ENCODE data around the gene INPP4A.

Gene INPP4A

DNA sequence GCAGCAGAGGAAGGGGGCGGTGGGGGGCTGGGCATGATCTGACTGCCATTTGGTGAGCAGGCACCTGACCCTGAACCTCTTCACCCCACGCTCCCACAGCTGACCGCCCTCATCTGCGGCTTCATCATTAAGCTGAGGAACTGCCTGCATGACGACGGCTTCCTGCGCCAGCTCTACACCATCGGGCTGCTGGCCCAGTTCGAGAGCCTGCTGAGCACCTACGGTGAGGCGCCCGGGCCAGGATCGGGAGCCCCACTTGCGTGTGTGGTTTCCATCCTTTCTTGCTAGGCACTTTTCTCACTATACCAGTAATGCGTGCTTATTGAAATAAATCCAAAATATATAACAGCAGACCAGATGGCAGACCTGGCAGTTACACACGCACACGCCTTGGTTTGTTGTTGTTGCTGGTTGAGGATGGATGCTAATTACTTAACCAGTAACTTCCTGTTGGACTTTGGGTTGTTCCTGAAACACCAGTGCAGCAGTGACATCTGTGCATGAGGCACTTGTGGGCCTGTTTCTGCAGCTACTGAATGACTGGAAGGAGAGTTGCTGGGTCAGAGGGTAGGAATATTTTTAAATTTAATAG lies 120.0 kb downstream of the INPP4A start:
- DNase-seq (ENCODE audit: low read depth): no peak

DNA sequence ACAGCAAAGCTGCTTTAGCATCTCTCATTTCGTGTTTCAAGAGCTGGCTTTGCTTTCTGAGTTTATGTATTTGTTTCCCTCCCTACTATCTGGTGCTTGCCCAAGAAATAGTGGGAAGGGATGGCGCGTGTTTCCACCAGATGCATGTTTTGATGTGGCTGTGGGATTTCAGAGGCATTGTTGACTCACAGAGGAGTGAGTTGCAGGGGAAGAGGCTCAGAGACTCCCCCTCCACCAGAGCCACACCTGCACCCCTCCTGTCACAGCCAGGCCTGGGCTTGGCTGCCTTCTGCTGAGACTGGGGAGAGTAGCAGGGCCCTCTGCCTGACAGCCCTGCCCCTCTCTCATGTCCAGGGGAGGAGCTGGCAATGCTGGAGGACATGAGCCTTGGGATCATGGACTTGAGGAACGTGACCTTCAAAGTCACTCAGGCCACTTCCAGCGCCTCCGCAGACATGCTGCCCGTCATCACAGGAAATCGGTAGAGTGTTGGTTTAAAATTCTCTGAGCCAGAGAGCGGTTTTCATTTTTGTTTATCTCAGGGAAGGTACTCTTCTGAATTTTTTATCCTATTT lies 120.7 kb downstream of the INPP4A start:
- no peak for DNase-seq (ENCODE audit: low read depth)

DNA sequence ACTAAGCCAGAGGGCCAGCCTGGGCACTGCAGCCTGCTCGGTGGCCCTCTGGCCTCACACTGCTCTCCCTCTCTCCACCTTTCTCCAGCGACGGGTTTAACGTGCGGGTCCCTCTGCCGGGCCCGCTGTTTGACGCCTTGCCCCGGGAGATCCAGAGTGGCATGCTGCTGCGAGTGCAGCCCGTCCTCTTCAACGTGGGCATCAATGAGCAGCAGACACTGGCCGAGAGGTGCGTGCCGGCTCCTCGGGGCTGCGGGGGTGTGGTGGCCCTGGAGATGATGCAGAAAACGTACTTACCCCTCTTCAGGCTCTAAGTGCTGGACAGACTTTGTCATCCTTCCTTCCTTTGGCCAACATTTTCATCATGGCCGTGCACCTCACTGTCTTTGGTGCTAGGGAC lies 121.3 kb downstream of the INPP4A start:
- DNase-seq (ENCODE audit: low read depth): no peak

DNA sequence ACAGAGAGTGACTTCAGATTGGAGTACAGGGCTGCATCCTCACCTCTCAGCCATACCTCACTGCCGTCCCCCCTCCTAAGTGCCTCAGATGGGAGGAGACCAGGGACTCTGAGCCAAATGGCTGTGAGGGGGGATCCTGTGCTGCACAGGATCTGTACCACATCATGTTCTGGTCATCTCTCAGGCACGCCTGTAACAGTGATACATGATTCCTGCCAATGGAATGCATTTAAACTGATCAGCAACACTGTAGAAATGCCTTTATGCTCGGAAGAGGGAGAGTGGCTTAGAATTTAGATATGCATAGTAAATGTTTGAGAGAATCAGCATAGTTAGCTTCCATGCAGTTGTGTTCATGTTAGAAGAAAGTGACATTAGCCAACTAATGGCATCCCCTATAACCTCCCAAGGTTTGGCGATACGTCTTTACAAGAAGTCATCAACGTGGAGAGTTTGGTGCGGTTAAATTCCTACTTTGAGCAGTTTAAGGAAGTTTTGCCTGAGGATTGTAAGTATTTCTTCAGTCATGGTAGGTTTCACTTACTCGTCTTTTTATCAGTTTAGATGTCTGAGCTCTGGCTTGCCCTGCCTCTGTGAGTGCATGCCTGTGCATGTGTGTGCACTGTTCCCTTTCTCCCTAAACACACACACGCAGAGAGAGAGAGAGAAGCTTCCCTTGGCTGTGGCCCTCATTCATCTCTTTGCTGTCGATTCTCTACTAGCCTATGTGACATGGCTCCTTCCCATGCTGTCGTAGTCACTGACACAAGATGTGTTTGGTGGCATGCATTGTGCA lies 123.7 kb downstream of the INPP4A start:
- DNase-seq (ENCODE audit: low read depth): no peak

DNA sequence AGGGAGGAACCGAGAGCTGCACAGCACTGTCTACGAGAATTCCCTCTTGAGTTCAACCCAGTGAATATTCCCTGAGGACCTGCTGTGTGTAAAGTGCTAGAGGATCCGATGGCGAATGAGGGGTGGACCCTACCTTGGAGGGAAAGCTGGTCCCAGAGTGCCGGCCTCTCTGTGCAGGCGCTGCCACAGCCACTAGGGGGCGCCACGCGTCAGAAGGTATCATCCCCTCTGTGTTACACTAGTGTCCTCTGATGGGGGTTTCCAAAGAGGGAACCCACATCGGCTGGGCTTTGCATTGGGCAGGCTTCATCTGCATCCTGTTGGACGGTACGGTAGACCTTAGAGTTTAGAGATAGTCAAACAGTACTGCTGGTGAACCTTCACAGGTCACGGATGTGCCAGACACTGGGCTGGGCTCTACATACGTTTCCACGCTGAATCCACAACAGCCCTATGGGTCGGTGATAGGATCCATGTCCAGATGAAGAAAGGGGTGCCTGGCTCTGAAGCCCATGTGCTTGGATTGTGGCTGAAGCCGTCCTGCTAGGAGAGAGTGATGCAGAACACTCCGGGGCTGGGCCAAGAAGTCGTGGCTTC lies 124.6 kb downstream of the INPP4A start:
- peak; percentile 61 for DNase-seq (ENCODE audit: low read depth)

DNA sequence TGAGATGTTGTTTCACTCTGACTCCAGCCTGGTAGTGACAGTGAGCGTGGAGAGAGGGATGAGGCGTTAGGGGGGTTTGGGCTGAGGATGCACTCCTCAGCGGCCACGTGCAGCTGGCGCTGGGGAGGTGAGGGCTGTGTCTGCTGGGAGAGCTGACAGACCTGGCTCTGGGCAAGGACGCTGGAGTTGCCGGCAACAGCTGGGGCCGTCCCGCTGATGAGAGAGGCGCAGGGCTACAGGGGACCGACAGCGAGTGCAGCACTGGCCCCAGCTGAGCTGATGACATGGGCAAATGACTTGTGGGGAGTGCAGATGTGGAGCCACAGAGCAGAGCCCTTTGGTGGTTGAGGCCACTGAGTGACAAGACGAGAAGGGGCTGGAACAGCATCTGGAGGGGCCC lies 125.3 kb downstream of the INPP4A start:
- DNase-seq (ENCODE audit: low read depth): no peak

DNA sequence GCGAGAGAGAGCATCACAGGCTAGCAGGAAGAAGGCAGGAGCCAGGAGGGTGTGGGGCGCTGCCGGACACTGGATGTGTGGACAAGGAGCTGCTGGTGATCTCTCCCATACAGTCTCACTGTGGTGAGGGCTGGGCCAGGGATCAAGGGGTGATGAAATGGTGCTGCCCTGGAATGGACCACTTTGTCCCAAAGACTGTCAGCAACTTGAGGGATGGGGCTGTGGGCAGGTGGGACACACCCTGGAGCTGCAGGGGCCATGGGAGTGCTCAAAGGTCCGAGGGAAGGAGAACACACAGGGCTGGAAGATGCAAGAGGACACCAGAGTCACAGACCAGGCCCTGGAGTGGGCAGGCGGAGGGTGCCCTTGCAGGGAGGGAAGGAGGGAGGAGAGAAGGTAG lies 125.7 kb downstream of the INPP4A start:
- DNase-seq (ENCODE audit: low read depth): no peak

DNA sequence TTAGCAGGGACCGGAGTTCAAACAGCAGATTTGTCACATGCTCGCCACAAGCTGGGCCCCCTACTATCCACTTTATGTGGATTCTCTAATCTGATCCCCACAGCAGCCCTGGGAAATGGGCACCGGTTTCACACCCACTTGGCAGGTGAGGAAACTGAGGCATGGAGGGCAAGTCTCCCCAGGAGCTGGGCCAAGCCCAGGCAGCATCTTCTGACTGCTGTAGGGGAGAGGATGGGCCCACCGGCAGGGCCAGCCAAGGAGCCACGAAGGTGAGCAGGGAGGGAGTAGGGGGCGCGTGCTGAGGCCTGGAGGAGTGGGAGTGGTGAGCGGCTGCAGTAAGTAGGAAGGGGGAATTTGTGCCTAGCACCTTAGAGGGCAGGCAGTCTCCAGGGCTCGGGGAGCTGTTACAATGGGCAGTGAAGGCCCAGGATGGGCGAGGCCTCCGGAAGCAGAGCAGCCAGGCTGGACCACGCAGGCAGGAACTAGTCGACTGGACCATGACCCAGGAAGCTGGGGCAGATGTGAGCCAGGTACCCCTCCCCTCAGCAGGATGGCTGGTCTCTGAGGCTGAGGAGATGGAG lies 126.6 kb downstream of the INPP4A start:
- DNase-seq (ENCODE audit: low read depth): no peak

DNA sequence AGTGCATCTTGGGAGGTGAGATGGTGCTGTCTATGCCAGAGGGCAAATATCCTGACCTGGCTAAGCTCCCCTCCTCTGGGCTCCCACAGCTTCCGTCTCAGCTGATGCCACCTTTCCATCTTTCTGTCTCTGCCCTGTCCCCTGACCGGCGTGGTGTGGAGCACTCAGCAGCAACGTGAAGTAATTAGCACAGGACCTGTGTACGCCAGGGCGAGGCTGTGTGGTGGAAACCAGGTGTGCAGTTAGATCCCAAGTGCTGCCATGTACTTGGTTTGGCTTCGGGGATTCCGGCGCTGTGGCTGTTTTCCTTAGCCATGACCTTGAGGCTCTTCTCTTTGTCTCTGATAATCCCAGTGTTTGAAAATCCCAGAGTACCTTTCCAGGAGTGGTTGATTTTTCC lies 127.1 kb downstream of the INPP4A start:
- DNase-seq (ENCODE audit: low read depth): no peak

DNA sequence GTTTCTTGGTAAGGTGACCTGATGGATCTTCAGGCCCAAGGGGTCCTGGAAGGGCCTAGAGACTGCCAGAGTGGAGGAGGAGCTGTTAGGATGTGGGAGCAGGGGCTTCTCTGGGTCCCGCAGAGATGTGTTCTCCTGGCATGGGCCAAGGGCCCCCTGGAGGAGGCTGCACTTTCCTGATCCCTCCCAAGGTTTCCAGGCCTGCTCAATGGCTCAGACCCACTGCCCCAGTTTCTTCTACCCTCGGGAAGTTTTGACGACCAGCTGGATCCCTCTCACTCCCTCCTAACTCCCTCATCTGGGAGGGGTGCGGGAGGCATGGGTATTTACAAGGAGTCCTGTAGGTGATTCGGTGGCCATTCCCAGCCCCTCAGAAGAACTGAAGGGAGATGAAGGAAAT lies 127.6 kb downstream of the INPP4A start:
- DNase-seq (ENCODE audit: low read depth): no peak

DNA sequence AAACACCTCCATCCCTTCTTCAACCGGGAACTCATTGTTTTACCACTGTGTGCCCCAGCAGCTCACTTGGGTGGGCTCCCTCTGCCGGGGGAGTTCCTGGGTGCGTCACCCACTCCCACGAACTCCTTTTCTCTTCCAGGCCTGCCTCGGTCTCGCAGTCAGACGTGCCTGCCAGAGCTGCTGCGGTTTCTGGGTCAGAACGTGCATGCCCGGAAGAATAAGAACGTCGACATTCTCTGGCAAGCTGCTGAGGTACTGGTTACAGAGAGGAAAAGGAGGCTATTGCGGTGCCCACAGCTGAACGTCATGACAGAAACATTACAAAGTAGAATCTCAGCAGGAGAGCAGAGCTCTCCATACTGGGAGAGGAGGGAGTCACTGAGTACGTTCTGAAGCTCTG lies 128.0 kb downstream of the INPP4A start:
- no peak for DNase-seq (ENCODE audit: low read depth)

DNA sequence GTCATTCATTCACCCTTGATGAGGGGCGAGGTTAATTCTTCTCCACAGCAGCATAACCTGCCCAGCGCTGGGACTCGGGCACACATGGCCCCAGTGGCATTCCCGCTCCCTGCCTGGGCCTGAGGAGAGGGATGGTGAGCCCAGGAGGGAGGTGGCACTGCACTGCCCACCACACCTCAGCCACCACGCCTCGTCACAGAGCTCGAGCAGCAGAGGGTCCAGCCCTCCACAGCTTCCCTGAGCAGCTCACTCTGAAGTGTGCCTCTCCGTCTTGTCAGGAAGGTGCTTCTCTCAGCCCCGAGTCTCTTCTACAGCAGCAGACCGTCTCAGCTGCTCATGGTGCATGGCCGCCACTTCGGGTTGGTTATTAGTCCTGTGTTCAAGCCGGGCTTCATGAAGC lies 128.8 kb downstream of the INPP4A start:
- no peak for DNase-seq (ENCODE audit: low read depth)

DNA sequence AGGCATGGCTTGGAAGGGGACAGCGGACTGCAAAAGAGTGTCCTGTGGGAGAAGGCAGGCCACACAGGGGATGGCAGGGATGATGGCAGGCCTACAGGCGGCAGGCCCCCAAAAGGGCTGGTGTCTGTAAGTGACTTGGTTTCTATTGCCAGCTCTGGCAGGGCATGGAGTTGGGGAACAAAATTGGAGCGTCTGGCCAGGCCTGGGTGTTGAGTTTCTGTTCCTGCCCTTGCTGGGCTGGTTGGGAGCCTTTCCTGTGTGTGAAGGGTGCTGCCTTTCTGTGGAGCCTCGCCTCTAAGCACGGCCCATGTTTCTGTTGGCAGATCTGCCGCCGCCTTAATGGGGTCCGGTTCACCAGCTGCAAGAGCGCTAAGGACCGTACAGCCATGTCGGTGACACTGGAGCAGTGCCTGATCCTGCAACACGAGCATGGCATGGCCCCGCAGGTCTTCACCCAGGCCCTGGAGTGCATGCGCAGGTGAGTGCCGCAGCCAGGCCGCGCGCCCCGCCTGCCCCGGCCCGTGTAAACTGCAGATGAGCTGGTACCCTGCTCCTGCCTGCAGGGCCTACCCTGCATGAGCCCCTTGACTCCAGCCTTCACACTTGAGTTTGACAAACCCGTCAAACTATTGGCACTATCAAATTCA lies 132.1 kb downstream of the INPP4A start:
- DNase-seq (ENCODE audit: low read depth): no peak

DNA sequence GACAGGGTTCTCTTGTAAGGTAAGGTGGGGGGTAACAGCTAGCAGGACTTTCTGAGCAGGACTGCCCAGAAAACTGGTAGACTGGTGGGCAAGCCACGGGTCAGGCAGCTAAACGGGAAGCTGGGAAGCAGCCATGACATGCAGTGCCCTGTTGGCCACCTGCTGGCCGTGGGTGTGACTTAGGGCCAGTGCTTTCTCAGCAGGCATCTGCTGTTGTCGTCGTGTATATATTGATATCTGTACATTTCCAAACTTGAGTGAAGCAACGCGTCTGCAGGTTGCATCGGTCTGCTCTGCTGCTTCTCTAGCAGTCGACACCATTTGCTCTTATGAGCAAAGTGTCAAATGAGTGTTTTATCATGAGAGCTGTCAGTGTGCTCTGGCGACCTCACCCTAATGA lies 132.7 kb downstream of the INPP4A start:
- no peak for DNase-seq (ENCODE audit: low read depth)

DNA sequence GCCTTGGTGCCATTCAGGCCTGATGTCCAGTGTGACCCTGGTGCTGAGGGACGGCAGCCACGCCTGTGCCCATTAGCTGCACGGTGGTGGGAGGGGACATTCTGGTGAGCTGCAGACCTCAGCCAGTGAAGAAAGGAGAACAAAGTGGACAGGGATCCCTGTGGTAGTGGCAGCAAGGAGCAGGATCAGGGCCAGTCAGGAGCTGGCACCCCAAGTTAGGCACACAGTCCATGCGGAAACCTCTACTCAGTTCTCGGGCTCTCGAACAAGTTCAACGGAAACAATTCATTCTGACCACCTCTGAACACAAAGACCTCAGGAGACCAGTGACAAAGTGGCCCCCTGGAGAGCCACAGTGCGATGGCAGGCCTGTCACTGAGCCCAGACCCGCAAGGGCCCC lies 133.6 kb downstream of the INPP4A start:
- no peak for DNase-seq (ENCODE audit: low read depth)

DNA sequence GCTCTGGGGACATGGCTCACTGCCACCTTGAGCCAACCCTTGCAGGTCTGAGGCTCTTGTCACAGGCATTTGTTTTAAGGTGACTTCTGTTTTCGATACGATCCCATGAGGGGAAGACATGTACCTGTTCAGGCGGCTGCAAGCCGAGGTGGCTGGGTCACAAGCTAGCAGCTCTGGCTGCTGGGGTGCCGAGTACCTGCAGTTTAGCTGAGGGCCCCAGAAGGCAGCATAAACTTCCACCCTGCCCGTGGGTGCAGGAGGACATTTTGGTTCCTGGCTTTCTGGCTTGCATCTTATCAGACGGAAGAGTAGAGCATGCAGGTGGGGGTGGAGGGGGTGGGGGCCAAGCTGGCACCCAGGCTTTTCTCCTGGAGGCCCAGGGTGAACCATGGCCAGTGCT lies 135.3 kb downstream of the INPP4A start:
- no peak for DNase-seq (ENCODE audit: low read depth)

DNA sequence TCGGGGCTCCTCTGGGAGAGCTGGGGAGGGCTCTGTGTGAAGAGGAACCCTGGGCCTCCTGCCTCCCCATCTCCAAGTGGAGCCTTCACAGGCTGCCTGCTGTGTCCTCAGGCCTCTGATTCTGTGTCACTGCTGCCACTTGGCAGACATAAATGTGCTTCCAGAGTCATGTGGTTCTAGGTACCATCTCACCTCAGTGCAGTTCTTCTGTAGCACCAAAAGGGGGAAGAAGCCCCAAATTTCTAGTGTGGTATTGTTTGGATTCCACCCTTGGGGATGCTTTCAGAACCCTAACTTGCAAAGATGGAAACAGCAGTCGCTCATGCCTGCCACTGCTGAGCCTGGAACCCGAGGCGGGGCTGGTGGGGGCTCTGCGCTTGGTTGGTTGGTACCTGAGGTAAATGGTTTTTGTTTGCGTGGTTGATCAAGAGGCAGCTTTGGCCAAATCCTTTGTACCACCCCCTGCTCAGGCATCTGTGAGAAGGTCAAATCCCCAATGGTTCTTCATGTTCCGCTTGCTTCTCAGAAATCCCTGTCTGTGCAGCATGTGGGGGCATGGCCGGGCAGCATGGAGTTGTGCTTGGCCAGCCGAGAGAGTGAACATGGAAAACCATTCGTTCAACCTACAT lies 136.1 kb downstream of the INPP4A start:
- DNase-seq (ENCODE audit: low read depth): no peak

DNA sequence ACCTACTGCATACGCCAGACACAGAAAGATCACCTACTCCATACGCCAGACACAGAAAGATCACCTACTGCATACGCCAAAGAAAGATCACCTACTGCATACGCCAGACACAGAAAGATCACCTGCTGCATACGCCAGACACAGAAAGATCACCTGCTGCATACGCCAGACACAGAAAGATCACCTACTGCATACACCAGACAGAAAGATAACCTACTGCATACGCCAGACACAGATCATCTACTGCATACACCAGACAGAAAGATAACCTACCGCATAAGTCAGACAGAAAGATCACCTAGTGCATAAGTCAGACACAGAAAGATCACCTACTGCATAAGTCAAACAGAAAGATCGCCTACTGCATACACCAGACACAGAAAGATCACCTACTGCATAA lies 137.9 kb downstream of the INPP4A start:
- DNase-seq (ENCODE audit: low read depth): no peak

DNA sequence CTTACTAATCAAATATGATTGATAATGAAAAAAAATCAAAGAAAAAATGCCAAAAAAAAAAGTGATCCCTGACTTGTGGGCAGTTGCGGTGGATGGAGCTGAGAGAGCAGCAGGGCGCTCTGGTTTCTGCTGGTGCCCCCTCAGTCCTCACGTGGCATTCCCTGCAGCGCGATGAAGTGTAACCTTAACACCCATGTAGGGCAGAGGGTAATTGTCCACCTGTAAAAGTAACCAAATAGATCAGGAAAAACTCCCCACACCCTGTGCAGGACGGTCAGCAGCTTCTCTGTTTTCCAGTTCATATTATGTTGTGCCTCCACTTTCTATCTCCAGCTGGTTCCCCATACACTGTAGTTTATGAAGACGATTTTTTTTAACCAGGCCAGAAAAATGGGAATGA lies 138.6 kb downstream of the INPP4A start:
- DNase-seq (ENCODE audit: low read depth): no peak

DNA sequence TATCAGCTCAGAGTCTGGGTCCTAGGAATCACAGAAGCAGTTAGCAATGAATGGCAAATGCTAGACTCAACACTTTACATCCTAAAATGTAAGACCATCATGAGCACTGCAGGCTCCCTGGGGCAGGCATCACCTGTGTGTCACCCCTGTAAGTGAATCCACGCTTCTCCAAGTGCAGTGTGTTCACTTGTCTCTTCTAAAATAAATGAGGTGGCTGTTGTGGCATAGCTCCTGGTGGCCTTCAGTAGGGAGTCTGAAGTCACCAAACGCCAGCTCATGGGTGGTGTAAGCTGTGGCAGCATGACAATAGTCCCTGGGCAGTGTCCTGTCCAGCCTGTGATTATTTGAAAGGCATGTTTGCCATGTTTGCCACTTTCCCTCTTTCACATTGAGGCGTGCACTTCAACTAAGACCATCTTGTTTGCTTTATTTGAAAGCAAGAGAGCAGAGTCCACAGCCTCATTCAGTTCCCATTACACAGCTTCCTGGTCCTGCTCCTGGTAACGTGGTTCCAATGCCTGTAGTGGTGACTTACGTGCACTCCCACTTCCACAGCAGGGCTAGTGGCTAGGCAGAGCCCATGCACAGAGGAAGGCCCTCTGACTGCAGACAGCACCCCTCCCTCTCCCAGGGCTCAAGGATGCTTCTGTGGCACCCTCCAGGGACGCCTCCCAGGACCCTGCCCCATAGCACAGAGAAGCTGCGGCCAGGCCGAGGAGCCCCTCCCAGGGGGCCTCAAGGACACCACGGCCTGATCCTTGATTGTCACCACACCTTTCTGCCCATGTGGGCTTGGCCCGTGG lies 139.4 kb downstream of the INPP4A start:
- no peak for DNase-seq (ENCODE audit: low read depth)

DNA sequence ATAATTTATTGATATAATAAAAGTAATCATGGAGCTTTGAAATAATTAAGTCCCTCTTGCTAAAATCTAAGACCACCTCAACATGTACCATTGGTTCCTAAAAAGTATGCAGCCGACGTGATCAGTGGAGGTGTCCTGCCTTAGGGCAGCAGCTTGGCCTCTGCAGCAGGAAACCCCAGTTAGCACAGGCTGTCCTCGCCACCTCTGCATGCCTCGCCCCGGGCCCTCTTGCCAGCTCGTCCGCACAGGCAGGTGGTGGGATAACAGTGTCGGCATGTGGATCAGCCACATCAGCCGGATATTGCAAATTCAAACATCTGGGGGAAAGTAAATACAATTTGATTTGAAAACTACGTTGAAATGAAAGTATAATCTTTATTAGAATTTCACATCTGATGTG lies 140.7 kb downstream of the INPP4A start:
- DNase-seq (ENCODE audit: low read depth): no peak
